Mesenchymal stem cell (in vitro differentiated cells and primary cell): ENCODE data around the gene TSPO2. TPM values are rescaled to one million over a fixed set of nuclear protein-coding genes. Genes with fewer than 3 reads are reported as not detected.

Experiments used
- DNase-seq: peaks from one replicate; pipeline ENCODE4 v3.0.0-alpha.2; 2013
- H2AFZ ChIP-seq: one replicate; pipeline ENCODE4 v1.6.1; 2013; ENCODE audit warnings: low read depth, mild to moderate bottlenecking, control low read depth, inconsistent platforms, low read length, moderate library complexity
- H2AK5ac ChIP-seq: 2 replicates; pipeline ENCODE4 v1.6.1; 2013; ENCODE audit warnings: low read length, moderate library complexity, mild to moderate bottlenecking, inconsistent platforms; ENCODE audit not compliant: severe bottlenecking
- H2BK120ac ChIP-seq: one replicate; pipeline ENCODE4 v1.6.1; 2013; ENCODE audit warnings: low read depth, mild to moderate bottlenecking, inconsistent platforms, low read length, moderate library complexity
- H2BK12ac ChIP-seq, 2 experiments: one replicate each; pipeline ENCODE4 v1.6.1; 2013; ENCODE audit warnings: inconsistent platforms in 2 of 2, low read length in 2 of 2, mild to moderate bottlenecking in 2 of 2, moderate library complexity in 2 of 2, control low read depth in 1 of 2
- H2BK15ac ChIP-seq: one replicate; pipeline ENCODE4 v1.6.1; 2013; ENCODE audit warnings: mild to moderate bottlenecking, low read depth, inconsistent platforms; ENCODE audit not compliant: poor library complexity, severe bottlenecking
- H2BK5ac ChIP-seq: 2 replicates; pipeline ENCODE4 v1.6.1; 2013; ENCODE audit warnings: low read depth, mild to moderate bottlenecking, low read length, control low read depth, inconsistent platforms; ENCODE audit not compliant: poor library complexity, severe bottlenecking
- H3K14ac ChIP-seq, 2 experiments: one replicate each; pipeline ENCODE4 v1.6.1; 2013; ENCODE audit warnings: inconsistent platforms in 2 of 2, low read length in 2 of 2, control low read depth in 1 of 2, mild to moderate bottlenecking in 1 of 2, moderate library complexity in 1 of 2
- H3K18ac ChIP-seq, 2 experiments: one replicate each; pipeline ENCODE4 v1.6.1; 2013; ENCODE audit warnings: inconsistent platforms in 2 of 2, low read length in 2 of 2, control low read depth in 1 of 2, low read depth in 1 of 2, mild to moderate bottlenecking in 1 of 2
- H3K23ac ChIP-seq, 2 experiments: one replicate each; pipeline ENCODE4 v1.6.1; 2013; ENCODE audit warnings: inconsistent platforms in 2 of 2, low read length in 2 of 2, mild to moderate bottlenecking in 2 of 2, moderate library complexity in 2 of 2, control low read depth in 1 of 2
- H3K27ac ChIP-seq: 2 replicates; pipeline ENCODE4 v1.5.1; 2013; ENCODE audit warnings: mild to moderate bottlenecking, moderate library complexity, low read length, control low read depth, inconsistent platforms; ENCODE audit not compliant: poor library complexity, severe bottlenecking
- H3K27me3 ChIP-seq, 2 experiments: 2 replicates each; pipeline versions ENCODE4 v1.6.1 to v1.7.0; 2013; ENCODE audit warnings: low read length in 2 of 2, mild to moderate bottlenecking in 2 of 2, moderate library complexity in 2 of 2, control low read depth in 1 of 2, inconsistent platforms in 1 of 2; ENCODE audit not compliant: control insufficient read depth in 1 of 2, insufficient read depth in 1 of 2
- H3K36me3 ChIP-seq, 2 experiments: 2 replicates each; pipeline versions ENCODE4 v1.6.1 to v1.7.0; 2013; ENCODE audit warnings: low read length in 2 of 2, control low read depth in 1 of 2, inconsistent platforms in 1 of 2, low read depth in 1 of 2, mild to moderate bottlenecking in 1 of 2; ENCODE audit not compliant: insufficient read depth in 2 of 2, control insufficient read depth in 1 of 2
- H3K4ac ChIP-seq, 2 experiments: one replicate each; pipeline ENCODE4 v1.6.1; 2013; ENCODE audit warnings: inconsistent platforms in 2 of 2, low read length in 2 of 2, mild to moderate bottlenecking in 2 of 2, moderate library complexity in 2 of 2, control low read depth in 1 of 2, low read depth in 1 of 2
- H3K4me1 ChIP-seq: 2 replicates; pipeline ENCODE4 v1.6.1; 2013; ENCODE audit warnings: low read depth, low read length, control low read depth; ENCODE audit not compliant: control insufficient read depth, insufficient read depth
- H3K4me2 ChIP-seq: 2 replicates; pipeline ENCODE4 v1.6.1; 2013; ENCODE audit warnings: low read length, mild to moderate bottlenecking, inconsistent platforms; ENCODE audit not compliant: poor library complexity, severe bottlenecking
- H3K4me3 ChIP-seq, 2 experiments: 2 replicates each; pipeline versions ENCODE4 v1.5.1 to v1.7.0; 2013; ENCODE audit warnings: low read length in 2 of 2, mild to moderate bottlenecking in 2 of 2, control low read depth in 1 of 2, low read depth in 1 of 2; ENCODE audit not compliant: insufficient read depth in 1 of 2
- H3K79me1 ChIP-seq: replicated peaks from 2 replicates; pipeline ENCODE4 v1.6.1; 2013; ENCODE audit warnings: mild to moderate bottlenecking, control low read depth, low read length, inconsistent platforms; ENCODE audit not compliant: poor library complexity, severe bottlenecking
- H3K9ac ChIP-seq: 2 replicates; pipeline ENCODE4 v1.7.0; 2013; ENCODE audit warnings: mild to moderate bottlenecking, low read length, moderate library complexity
- H3K9me3 ChIP-seq: 2 replicates; pipeline ENCODE4 v1.7.0; 2013; ENCODE audit warnings: mild to moderate bottlenecking, low read length; ENCODE audit not compliant: control insufficient read depth
- H4K8ac ChIP-seq: one replicate; pipeline ENCODE4 v1.6.1; 2013; ENCODE audit warnings: inconsistent platforms, mild to moderate bottlenecking, low read length, moderate library complexity
- H4K91ac ChIP-seq: one replicate; pipeline ENCODE4 v1.6.1; 2013; ENCODE audit warnings: mild to moderate bottlenecking, low read length, inconsistent platforms
- WGBS: methylation state at CpG from one replicate; pipeline ENCODE4 v1.1.7; 2013; ENCODE audit warnings: mixed read lengths; 5-methylcytosine and 5-hydroxymethylcytosine counted together
- polyA plus RNA-seq, 2 experiments: library from polyadenylated mRNA; stranded (reverse); fragments of 200-250 nt; gene quantifications; one replicate each; pipeline ENCODE4 v1.2.3, GENCODE V29; 2013

The TSPO2 gene, protein sequence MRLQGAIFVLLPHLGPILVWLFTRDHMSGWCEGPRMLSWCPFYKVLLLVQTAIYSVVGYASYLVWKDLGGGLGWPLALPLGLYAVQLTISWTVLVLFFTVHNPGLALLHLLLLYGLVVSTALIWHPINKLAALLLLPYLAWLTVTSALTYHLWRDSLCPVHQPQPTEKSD
- not detected for polyA plus RNA-seq (2013, experiment 1 of 2)
- not detected for polyA plus RNA-seq (2013, experiment 2 of 2)

GRCh38 chr6:41042226-41043055 lies at the start of gene TSPO2:
TSPO2 (plus strand) TSS chr6:41042467; CDS start chr6:41042986, 519 bp downstream.
- peak within 1 kb of the TSS; percentile 68 for H2AK5ac ChIP-seq
- no peaks in the 10 kb centered on the region for H3K9me3 ChIP-seq
- H4K91ac ChIP-seq = no peak within 1 kb of the TSS
- H3K4ac ChIP-seq = no peak within 1 kb of the TSS
- 77% methylated on average over 10 of the region's 10 CpGs for WGBS
- no peaks in the 10 kb centered on the region for H3K79me1 ChIP-seq
- H3K4me1 ChIP-seq = peaks cover 30% of the 10 kb centered on the region
- H3K27ac ChIP-seq = no peak within 1 kb of the TSS
- no peak within 1 kb of the TSS for H3K23ac ChIP-seq
- H2AFZ ChIP-seq = no peak within 1 kb of the TSS
- no peak within 1 kb of the TSS for H3K4me2 ChIP-seq
- peaks cover 0 to 16% of the 10 kb centered on the region in 2 experiments for H3K27me3 ChIP-seq
- no peak within 1 kb of the TSS for H3K18ac ChIP-seq
- H3K4me3 ChIP-seq = no peak within 1 kb of the TSS
- H3K9ac ChIP-seq = no peak within 1 kb of the TSS
- H2BK120ac ChIP-seq = no peak within 1 kb of the TSS
- no peak within 1 kb of the TSS for H3K14ac ChIP-seq
- H2BK15ac ChIP-seq = no peak within 1 kb of the TSS
- no peak within 1 kb of the TSS for H2BK12ac ChIP-seq
- no peak within 1 kb of the TSS for H2BK5ac ChIP-seq
- no peaks in the 10 kb centered on the region for H3K36me3 ChIP-seq
- H4K8ac ChIP-seq = peak within 1 kb of the TSS; percentile 31
- no peak for DNase-seq

DNA sequence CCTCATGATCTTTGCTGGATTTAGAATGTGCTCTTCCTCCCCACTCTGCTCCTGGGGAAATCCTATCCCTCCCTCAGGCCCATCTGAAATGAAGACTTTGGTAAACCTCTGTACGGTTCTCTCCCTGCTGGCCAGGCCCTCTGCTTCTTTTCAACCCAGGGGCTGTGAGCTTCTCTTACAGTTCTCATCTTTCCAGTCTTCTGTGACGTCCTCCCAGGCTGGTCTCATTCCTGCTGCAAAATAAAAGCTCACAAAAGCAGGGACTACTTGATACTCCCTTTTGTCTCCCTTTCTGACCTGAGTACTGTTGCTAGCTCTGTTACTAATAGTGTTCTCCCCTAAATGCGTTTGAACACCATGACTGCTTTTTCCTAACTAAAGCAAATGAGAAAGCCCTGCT lies 49.5 kb upstream of the TSPO2 start:
- Histone ChIP-seq H2BK12ac (no peak overlapping the region), H3K9me3 (no peaks in the 10 kb centered on the region), H4K91ac (no peak overlapping the region), H3K23ac (peak overlapping the region in 1 of 2 experiments; percentile 23), H2BK5ac (no peak overlapping the region), H3K27me3 (peaks cover 4 to 13% of the 10 kb centered on the region in 2 experiments), H3K4me3 (no peak overlapping the region), H3K14ac (no peak overlapping the region), H3K36me3 (no peaks in the 10 kb centered on the region), H2BK120ac (peak overlapping the region; percentile 67), H3K27ac (no peak overlapping the region), H2AK5ac (no peak overlapping the region), H3K4me1 (peaks cover 8% of the 10 kb centered on the region), H3K9ac (no peak overlapping the region), H3K4ac (no peak overlapping the region), H3K79me1 (no peaks in the 10 kb centered on the region), H2AFZ (no peak overlapping the region), H2BK15ac (no peak overlapping the region), H3K18ac (peak overlapping the region in 1 of 2 experiments; percentile 34), H3K4me2 (no peak overlapping the region), H4K8ac (no peak overlapping the region)
- no peak for DNase-seq
- WGBS = 82% methylated on average over 3 of the region's 3 CpGs

DNA sequence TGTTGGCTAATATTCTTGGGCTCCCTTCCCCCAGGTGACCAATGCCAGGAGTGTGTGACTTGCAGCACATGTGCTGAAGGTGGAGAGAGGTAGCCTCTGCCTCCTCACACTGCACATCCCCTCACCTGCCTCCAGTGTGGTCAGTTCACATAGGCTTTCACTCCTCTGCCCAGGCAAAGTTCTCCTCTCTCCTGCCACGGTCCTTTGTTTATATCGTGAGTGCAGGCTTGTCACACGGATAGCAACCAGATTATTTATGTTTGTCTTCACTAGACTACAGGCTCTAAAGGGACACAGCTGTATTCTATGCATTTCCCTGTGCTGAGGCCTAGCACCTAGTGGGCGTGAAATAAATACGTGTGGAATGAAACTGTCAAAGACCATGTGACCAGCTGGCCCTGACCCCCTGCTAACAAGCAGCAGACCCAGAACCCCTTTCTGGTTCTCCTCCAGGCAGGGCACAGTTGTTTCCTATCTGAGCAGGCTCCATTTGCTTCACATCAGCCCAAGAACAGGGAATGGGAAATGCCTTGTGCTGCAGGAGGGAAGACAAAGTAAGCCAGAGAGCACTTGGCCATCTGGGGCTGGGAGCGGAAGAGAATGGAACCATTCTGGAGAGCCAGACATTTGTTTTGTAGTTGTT lies 45.6 kb upstream of the TSPO2 start:
- H2BK5ac ChIP-seq = peak overlapping the region; percentile 3
- peaks cover 11% of the 10 kb centered on the region for H3K4me1 ChIP-seq
- no peak overlapping the region for H3K4me3 ChIP-seq
- H2AK5ac ChIP-seq = no peak overlapping the region
- no peak overlapping the region for H3K4me2 ChIP-seq
- no peak overlapping the region for H2BK15ac ChIP-seq
- DNase-seq = peak; percentile 88
- H3K36me3 ChIP-seq = no peaks in the 10 kb centered on the region
- H2BK120ac ChIP-seq = peak overlapping the region; percentile 86
- H4K91ac ChIP-seq = peak overlapping the region; percentile 5
- WGBS = 4% methylated on average over 6 of the region's 6 CpGs
- peak overlapping the region; percentile 20 to 22 for H3K4ac ChIP-seq
- H2AFZ ChIP-seq = no peak overlapping the region
- H3K18ac ChIP-seq = peak overlapping the region; percentile 84 to 88
- peak overlapping the region; percentile 29 for H4K8ac ChIP-seq
- H3K23ac ChIP-seq = no peak overlapping the region
- no peaks in the 10 kb centered on the region for H3K9me3 ChIP-seq
- no peak overlapping the region for H3K14ac ChIP-seq
- no peaks in the 10 kb centered on the region for H3K79me1 ChIP-seq
- peak overlapping the region; percentile 70 to 79 for H2BK12ac ChIP-seq
- peak overlapping the region; percentile 88 for H3K27ac ChIP-seq
- H3K9ac ChIP-seq = peak overlapping the region; percentile 74
- peaks cover 0 to 7% of the 10 kb centered on the region in 2 experiments for H3K27me3 ChIP-seq
